Breast epithelium (tissue), 4 donors: ENCODE data around the gene STARD13. TPM values are rescaled to one million over a fixed set of nuclear protein-coding genes. Genes with fewer than 3 reads are reported as not detected.

Experiments used
- DNase-seq, 2 donors: peaks; one replicate each; pipeline ENCODE4 v3.0.0-alpha.2; 2019; ENCODE audit warnings: low spot score in 2 of 2
- H3K27ac ChIP-seq, 2 donors: fragments of 200-600 bp; sonication (generic) in 1 of 2; one replicate each; pipeline ENCODE4 v1.5.1; 2016 to 2019; ENCODE audit warnings: mild to moderate bottlenecking in 1 of 2
- H3K27me3 ChIP-seq, 2 donors: fragments of 200-600 bp; sonication (generic) in 1 of 2; one replicate each; pipeline versions ENCODE4 v1.5.1 to v1.6.0; 2017 to 2019; ENCODE audit warnings: control low read depth in 1 of 2, mild to moderate bottlenecking in 1 of 2
- H3K36me3 ChIP-seq: fragments of 200-600 bp; one replicate; pipeline ENCODE4 v1.5.1; 2019
- H3K4me1 ChIP-seq, 2 donors: fragments of 200-600 bp; sonication (generic); one replicate each; pipeline ENCODE4 v1.5.1; 2016 to 2019; ENCODE audit warnings: control low read depth in 1 of 2
- H3K4me3 ChIP-seq, 3 donors: fragments of 200-600 bp; sonication (generic); 1 replicate in 2 of 3; 2 replicates in 1 of 3; pipeline ENCODE4 v1.5.1; 2016 to 2019; ENCODE audit warnings: mild to moderate bottlenecking in 3 of 3, moderate library complexity in 2 of 3
- H3K9me3 ChIP-seq, 2 donors: fragments of 200-600 bp; sonication (generic) in 1 of 2; one replicate each; pipeline ENCODE4 v1.5.1; 2016 to 2019; ENCODE audit warnings: control low read depth in 1 of 2
- POLR2A ChIP-seq: fragments of 450-650 bp; IDR thresholded peaks from one replicate; pipeline ENCODE4 v1.6.1; 2016; ENCODE audit warnings: antibody characterized with exemption, mild to moderate bottlenecking, moderate library complexity
- POLR2AphosphoS5 ChIP-seq, 3 donors: sonication (generic); formaldehyde crosslinking; IDR thresholded peaks; one replicate each; pipeline ENCODE4 v1.6.1; 2017; ENCODE audit warnings: antibody characterized with exemption in 3 of 3
- intact Hi-C: fragments of 100-400 bp; cut with DNase I; formaldehyde crosslinking; loops from one replicate; pipeline ENCODE4 v1.15.1; 2023; ENCODE audit warnings: low total_unique reads
- total RNA-seq, 3 donors: library from RNA; depleted of rRNA; stranded (reverse); fragments of >200 nt; gene quantifications; one replicate each; pipeline ENCODE4 v1.1.0, GENCODE V29; 2016
- TF ChIP-seq, protein P1 (sequence below), 3 donors: fragments of 450-650 bp; IDR thresholded peaks; one replicate each; pipeline ENCODE4 v1.5.1; 2016 to 2017; ENCODE audit warnings: antibody characterized with exemption in 3 of 3, mild to moderate bottlenecking in 3 of 3, moderate library complexity in 3 of 3

STARD13 gene
- total RNA-seq, 3 donors from 2014 or later = 42.4 to 62.3 (median 58.7) TPM

DNA sequence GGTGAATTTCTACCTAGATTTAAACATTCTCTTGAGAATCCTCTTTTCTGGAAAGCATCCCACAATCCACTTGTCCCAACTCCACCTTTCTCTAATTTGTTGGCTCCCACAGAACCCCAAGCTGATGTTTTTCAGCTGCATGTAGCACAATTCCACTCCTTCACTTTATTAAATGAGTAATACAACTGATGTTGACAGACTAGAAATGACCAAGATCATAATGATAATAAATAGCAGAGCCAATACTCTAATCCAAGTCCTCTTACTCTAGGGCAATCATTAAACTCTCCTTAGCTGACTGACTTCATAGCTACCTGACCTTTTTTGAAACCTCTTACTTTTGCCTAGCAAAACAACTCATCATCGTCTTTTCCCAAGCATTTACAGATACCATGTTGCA, 27.9 kb upstream of the STARD13 start:
- DNase-seq = no peak
- H3K9me3 ChIP-seq = no peaks in the 10 kb centered on the region
- H3K4me1 ChIP-seq = no peaks in the 10 kb centered on the region
- no peak for TF ChIP-seq POLR2AphosphoS5 (IDR thresholded peaks at IDR 0.05)
- TF ChIP-seq, protein P1, sequence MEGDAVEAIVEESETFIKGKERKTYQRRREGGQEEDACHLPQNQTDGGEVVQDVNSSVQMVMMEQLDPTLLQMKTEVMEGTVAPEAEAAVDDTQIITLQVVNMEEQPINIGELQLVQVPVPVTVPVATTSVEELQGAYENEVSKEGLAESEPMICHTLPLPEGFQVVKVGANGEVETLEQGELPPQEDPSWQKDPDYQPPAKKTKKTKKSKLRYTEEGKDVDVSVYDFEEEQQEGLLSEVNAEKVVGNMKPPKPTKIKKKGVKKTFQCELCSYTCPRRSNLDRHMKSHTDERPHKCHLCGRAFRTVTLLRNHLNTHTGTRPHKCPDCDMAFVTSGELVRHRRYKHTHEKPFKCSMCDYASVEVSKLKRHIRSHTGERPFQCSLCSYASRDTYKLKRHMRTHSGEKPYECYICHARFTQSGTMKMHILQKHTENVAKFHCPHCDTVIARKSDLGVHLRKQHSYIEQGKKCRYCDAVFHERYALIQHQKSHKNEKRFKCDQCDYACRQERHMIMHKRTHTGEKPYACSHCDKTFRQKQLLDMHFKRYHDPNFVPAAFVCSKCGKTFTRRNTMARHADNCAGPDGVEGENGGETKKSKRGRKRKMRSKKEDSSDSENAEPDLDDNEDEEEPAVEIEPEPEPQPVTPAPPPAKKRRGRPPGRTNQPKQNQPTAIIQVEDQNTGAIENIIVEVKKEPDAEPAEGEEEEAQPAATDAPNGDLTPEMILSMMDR (IDR thresholded peaks at IDR 0.05) = no peak
- TF ChIP-seq POLR2A = no peak
- no peaks in the 10 kb centered on the region for H3K36me3 ChIP-seq
- intact Hi-C loops = no loop called here
- H3K27me3 ChIP-seq = no peaks in the 10 kb centered on the region
- H3K4me3 ChIP-seq = no peak overlapping the region
- H3K27ac ChIP-seq = no peak overlapping the region

DNA sequence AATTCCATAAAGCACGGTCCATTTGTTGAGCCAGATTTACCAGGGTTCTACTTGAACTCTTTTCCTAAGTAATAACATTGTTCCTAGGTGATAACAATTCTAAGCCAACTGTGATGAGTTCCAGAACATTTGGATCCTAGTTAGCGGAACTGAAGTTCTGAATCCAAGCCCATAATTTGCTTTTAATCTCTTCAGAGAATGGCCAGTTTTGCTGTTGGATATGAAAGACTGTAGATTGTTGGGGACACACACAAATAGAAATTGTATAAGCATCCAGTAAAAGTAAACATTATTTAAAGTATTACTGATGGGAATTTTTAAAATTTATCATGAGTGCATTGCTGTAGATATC, 27.3 kb upstream of the STARD13 start:
- intact Hi-C loops = no loop called here
- TF ChIP-seq POLR2AphosphoS5 (IDR thresholded peaks at IDR 0.05) (no peak), POLR2A (no peak)
- TF ChIP-seq, protein P1 (IDR thresholded peaks at IDR 0.05) = no peak
- H3K4me1 ChIP-seq = no peaks in the 10 kb centered on the region
- no peak for DNase-seq
- no peaks in the 10 kb centered on the region for H3K27me3 ChIP-seq
- no peaks in the 10 kb centered on the region for H3K36me3 ChIP-seq
- H3K27ac ChIP-seq = no peak overlapping the region
- H3K4me3 ChIP-seq = no peak overlapping the region
- no peaks in the 10 kb centered on the region for H3K9me3 ChIP-seq

DNA sequence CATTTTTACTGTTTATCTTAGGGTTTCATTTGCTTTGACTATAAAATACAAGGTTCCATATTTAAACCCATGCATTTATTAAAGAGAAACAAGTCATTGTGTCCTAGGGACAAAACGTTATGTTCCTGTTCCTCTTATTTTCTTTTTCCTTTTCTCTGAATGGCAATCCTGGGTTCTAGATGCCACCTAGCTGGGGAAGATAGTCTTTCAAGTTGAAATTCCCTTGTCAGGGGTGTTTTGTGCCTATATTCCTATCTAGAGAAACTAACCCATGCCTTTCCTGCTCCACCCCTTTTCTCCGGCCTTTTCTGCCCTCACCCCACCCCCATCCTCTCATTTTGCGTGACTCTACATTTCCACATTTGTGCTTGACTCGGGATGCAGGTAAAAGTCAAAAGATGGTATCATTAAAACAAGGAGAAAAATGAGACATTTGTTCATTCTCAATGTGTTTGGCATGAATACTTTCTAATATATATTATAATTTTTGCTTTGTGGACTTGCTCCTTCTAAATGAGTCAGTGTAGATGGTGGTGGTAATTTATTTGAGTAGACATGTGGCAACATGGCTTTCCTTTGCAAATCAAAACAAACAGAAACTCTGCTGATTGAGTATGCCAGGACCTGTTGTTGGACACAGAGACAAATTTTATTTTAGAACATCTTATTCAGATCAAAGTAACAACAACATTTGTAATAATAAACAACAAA, 26.8 kb upstream of the STARD13 start:
- H3K9me3 ChIP-seq = no peaks in the 10 kb centered on the region
- H3K27ac ChIP-seq = no peak overlapping the region
- TF ChIP-seq POLR2A (no peak), POLR2AphosphoS5 (IDR thresholded peaks at IDR 0.05) (no peak)
- TF ChIP-seq, protein P1 (IDR thresholded peaks at IDR 0.05) = no peak
- H3K4me1 ChIP-seq = no peaks in the 10 kb centered on the region
- intact Hi-C loops = no loop called here
- H3K27me3 ChIP-seq = no peaks in the 10 kb centered on the region
- H3K36me3 ChIP-seq = no peaks in the 10 kb centered on the region
- no peak overlapping the region for H3K4me3 ChIP-seq
- no peak for DNase-seq

DNA sequence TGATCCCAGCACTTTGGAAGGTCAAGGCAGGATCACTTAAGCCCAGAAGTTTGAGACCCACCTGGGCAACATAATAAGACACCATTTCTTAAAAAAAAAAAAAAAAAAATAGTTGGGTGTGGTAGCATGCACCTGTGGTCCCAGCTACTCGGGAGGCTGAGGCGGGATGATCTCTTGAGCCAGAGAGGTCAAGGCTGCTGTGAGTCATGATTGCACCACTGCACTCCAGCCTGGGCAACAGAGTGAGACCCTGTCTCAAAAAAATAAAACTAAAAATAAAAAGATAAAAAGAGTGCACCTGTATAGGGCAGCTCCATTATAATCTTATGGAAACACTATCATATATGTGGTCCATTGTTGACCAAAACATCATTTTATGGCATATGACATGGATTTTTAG, 25.5 kb upstream of the STARD13 start:
- no peaks in the 10 kb centered on the region for H3K4me1 ChIP-seq
- H3K4me3 ChIP-seq = no peak overlapping the region
- DNase-seq = no peak
- no peaks in the 10 kb centered on the region for H3K27me3 ChIP-seq
- no peaks in the 10 kb centered on the region for H3K9me3 ChIP-seq
- H3K36me3 ChIP-seq = no peaks in the 10 kb centered on the region
- TF ChIP-seq POLR2AphosphoS5 (IDR thresholded peaks at IDR 0.05) (no peak), POLR2A (no peak)
- TF ChIP-seq, protein P1 (IDR thresholded peaks at IDR 0.05) = no peak
- H3K27ac ChIP-seq = no peak overlapping the region
- intact Hi-C loops = no loop called here

DNA sequence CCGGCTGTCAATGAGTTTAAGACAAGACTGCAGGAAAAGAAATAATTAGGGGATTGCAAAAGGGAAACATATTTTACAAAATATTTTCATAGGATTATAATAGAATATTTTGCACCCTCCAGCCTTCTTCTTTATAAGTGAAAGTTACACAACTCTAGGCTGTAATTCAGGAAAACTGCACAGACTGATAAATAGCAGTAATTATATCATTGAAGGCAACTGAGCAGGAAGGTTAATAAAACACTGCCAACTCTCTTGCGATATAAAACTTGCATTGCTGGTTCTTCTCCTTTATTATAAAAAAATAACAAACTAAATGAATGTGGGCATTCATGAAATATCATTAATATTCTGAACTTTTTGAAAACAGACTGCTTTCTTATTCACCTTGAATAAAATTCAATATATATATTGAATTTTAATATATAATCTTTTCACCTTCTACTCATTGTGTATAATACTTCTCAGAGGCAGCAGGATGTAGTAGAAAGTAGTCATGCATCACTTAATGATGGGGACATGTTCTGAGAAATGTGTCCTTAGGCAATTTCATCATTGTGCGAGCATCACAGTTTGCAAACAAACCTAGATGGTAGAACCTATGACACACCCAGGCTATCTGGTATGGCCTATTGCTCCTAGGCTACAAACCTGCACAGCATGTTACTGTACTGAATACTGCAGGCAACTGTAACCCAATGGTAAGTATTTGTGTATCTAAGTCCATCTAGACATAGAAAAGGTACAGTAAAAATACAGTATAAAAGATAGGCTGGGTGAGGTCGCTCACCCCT, 24.9 kb upstream of the STARD13 start:
- no peak for TF ChIP-seq POLR2AphosphoS5 (IDR thresholded peaks at IDR 0.05)
- TF ChIP-seq POLR2A = no peak
- TF ChIP-seq, protein P1 (IDR thresholded peaks at IDR 0.05) = no peak
- Histone ChIP-seq H3K36me3 (no peaks in the 10 kb centered on the region), H3K4me3 (no peak overlapping the region), H3K9me3 (no peaks in the 10 kb centered on the region), H3K4me1 (no peaks in the 10 kb centered on the region), H3K27me3 (no peaks in the 10 kb centered on the region), H3K27ac (no peak overlapping the region)
- no peak for DNase-seq
- intact Hi-C loops = no loop called here
